A673 (cell line): ENCODE measurements around the gene SNAPC2.

Experiments
- CTCF ChIP-seq: fragments of 300-800, 200-600 bp; sonication (generic); conservative IDR thresholded peaks from 2 replicates; pipeline ENCODE4 v1.5.1; 2017; ENCODE audit warnings: low read depth, mild to moderate bottlenecking, antibody characterized with exemption, low read length, moderate library complexity, mixed read lengths
- EZH2 ChIP-seq: fragments of 200-600 bp; sonication (generic); IDR thresholded peaks from 2 replicates; pipeline ENCODE4 v1.6.1; 2017; ENCODE audit warnings: borderline replicate concordance, low read depth, mild to moderate bottlenecking, mixed read lengths, antibody characterized with exemption, low read length; ENCODE audit not compliant: poor library complexity, severe bottlenecking

GRCh38 chr19:7874076-7874896 lies 45.9 kb upstream of the SNAPC2 start, which contains the start of gene PRR36:
- TF ChIP-seq EZH2 (no peak), CTCF (no peak)
